HepG2 (cell line): ENCODE results near the gene MAP3K21. TPM values are rescaled to one million over a fixed set of nuclear protein-coding genes. Genes with fewer than 3 reads are reported as not detected.

Experiments
- ATAC-seq: fragments of 200-7000 bp; cut with Tn5 transposase; 3 replicates; pipeline ENCODE4 v1.9.1; 2020; ENCODE audit warnings: mild to moderate bottlenecking, moderate library complexity
- BruUV-seq: library from RNA; stranded (reverse); fragments of 400-500 nt; replicated peaks from 2 replicates; lab custom pipeline; 2021; lab: Mats Ljungman, UMichigan
- CTCF ChIA-PET: fragments of 300-600 bp; formaldehyde crosslinking; extraction: SDS; loops from one replicate; lab custom pipeline; 2021; ENCODE audit warnings: low total read pairs, inconsistent platforms, low intra/inter-chr PET ratio; lab: Yijun Ruan, JAX
- POLR2A ChIA-PET: fragments of 350-600 bp; sonication (Branson Sonifier 250); formaldehyde crosslinking; loops from one replicate; lab custom pipeline; 2020; ENCODE audit warnings: antibody characterized with exemption, inconsistent platforms; lab: Yijun Ruan, JAX
- DNase-seq: peaks from one replicate; pipeline ENCODE4 v3.0.0-alpha.2; 2015; ENCODE audit warnings: low spot score
- FAIRE-seq: peaks from 3 replicates; lab custom pipeline; 2011; peaks lifted over from hg19 to GRCh38; lab: Jason Lieb, UNC
- H2AFZ ChIP-seq: one replicate; pipeline ENCODE4 v1.6.1; 2011; ENCODE audit warnings: low read length, inconsistent platforms
- H3K27ac ChIP-seq: fragments of 300-600 bp; 3 replicates; pipeline ENCODE4 v1.8.0; 2011; ENCODE audit warnings: mixed run types, mild to moderate bottlenecking, mixed read lengths, low read length, inconsistent platforms; ENCODE audit not compliant: insufficient read depth; ENCODE audit errors: extremely low read length
- H3K27me3 ChIP-seq, 2 experiments: fragments of 200-600 bp in 1 of 2; 2 replicates in 1 of 2; 3 replicates in 1 of 2; pipeline versions ENCODE4 v1.6.0 to v1.8.0; 2011; ENCODE audit warnings: low read length in 2 of 2, mild to moderate bottlenecking in 2 of 2, moderate library complexity in 2 of 2, inconsistent platforms in 1 of 2; ENCODE audit not compliant: insufficient read depth in 2 of 2, control insufficient read depth in 1 of 2
- H3K36me3 ChIP-seq, 2 experiments: fragments of 200-600 bp in 1 of 2; replicated peaks in 1 of 2; 2 replicates in 1 of 2; 3 replicates in 1 of 2; pipeline versions ENCODE4 v1.5.1 to v1.8.0; 2011; ENCODE audit warnings: low read length in 2 of 2, inconsistent platforms in 1 of 2; ENCODE audit not compliant: insufficient read depth in 2 of 2, control insufficient read depth in 1 of 2
- H3K4me1 ChIP-seq: 2 replicates; pipeline ENCODE4 v1.5.1; 2012; ENCODE audit warnings: low read length, inconsistent platforms; ENCODE audit not compliant: insufficient read depth
- H3K4me2 ChIP-seq: 2 replicates; pipeline ENCODE4 v1.6.0; 2011; ENCODE audit warnings: low read depth, low read length, inconsistent platforms
- H3K4me3 ChIP-seq, 3 experiments: fragments of 200-600 bp in 1 of 3; sonication (generic), shearing (Covaris generic) in 1 of 3; replicated peaks in 1 of 3; 2 replicates each; pipeline ENCODE4 v1.5.1; 2011 to 2016; ENCODE audit warnings: low read length in 3 of 3, inconsistent platforms in 2 of 3, low read depth in 2 of 3, mild to moderate bottlenecking in 2 of 3, control low read depth in 1 of 3, mixed read lengths in 1 of 3; ENCODE audit not compliant: insufficient read depth in 1 of 3
- H3K79me2 ChIP-seq: one replicate; pipeline ENCODE4 v1.6.1; 2011; ENCODE audit warnings: low read length, inconsistent platforms; ENCODE audit not compliant: insufficient read depth
- H3K9ac ChIP-seq: 2 replicates; pipeline ENCODE4 v1.6.0; 2011; ENCODE audit warnings: mild to moderate bottlenecking, low read depth, low read length, inconsistent platforms; ENCODE audit not compliant: insufficient read depth
- H3K9me3 ChIP-seq: 2 replicates; pipeline ENCODE4 v1.5.1; 2012; ENCODE audit warnings: mild to moderate bottlenecking, low read length
- H4K20me1 ChIP-seq: 2 replicates; pipeline ENCODE4 v1.6.0; 2011; ENCODE audit warnings: inconsistent platforms, mild to moderate bottlenecking, low read length, moderate library complexity; ENCODE audit not compliant: insufficient read depth
- ARID5B ChIP-seq: IDR thresholded peaks from 2 replicates; pipeline ENCODE4 v1.4.0; 2020; ENCODE audit warnings: mild to moderate bottlenecking, missing genetic modification reagents
- BORCS8-MEF2B ChIP-seq: sonication (generic); formaldehyde crosslinking; IDR thresholded peaks from 2 replicates; pipeline ENCODE4 v1.8.0; 2022; ENCODE audit warnings: mild to moderate bottlenecking, missing genetic modification reagents
- CENPBD1 ChIP-seq: sonication (generic); formaldehyde crosslinking; IDR thresholded peaks from 2 replicates; pipeline ENCODE4 v1.8.0; 2022; ENCODE audit warnings: missing genetic modification reagents, low read depth, mild to moderate bottlenecking, borderline replicate concordance
- FOXO1 ChIP-seq: sonication (generic); formaldehyde crosslinking; IDR thresholded peaks from 2 replicates; pipeline ENCODE4 v1.4.0; 2020; ENCODE audit warnings: missing genetic modification reagents
- FOXP4 ChIP-seq: sonication (generic); formaldehyde crosslinking; IDR thresholded peaks from 2 replicates; pipeline ENCODE4 v1.4.0; 2020; ENCODE audit warnings: missing genetic modification reagents
- HOXA5 ChIP-seq: sonication (generic); formaldehyde crosslinking; IDR thresholded peaks from 2 replicates; pipeline ENCODE4 v1.4.0; 2020; ENCODE audit warnings: missing genetic modification reagents
- MIXL1 ChIP-seq: IDR thresholded peaks from 2 replicates; pipeline ENCODE4 v1.6.1; 2016
- REST ChIP-seq, 2 experiments: IDR thresholded peaks; 2 replicates each; pipeline ENCODE4 v1.6.1; 2011 to 2012; ENCODE audit warnings: low read length in 2 of 2, borderline replicate concordance in 1 of 2, low read depth in 1 of 2, mild to moderate bottlenecking in 1 of 2, moderate library complexity in 1 of 2
- ZFYVE20 ChIP-seq: sonication (generic); formaldehyde crosslinking; IDR thresholded peaks from 2 replicates; pipeline ENCODE4 v1.8.0; 2023; ENCODE audit warnings: low read depth, mild to moderate bottlenecking, moderate library complexity, missing genetic modification reagents, borderline replicate concordance
- WGBS: methylation state at CpG from one replicate; pipeline ENCODE4 v1.1.6; 2017; ENCODE audit warnings: low lambda C conversion rate; 5-methylcytosine and 5-hydroxymethylcytosine counted together
- in situ Hi-C: cut with HindIII; loops from 2 replicates; pipeline ENCODE4 v1.10.0; 2017; ENCODE audit warnings: low pct_unique_long_range_greater_than_20kb; ENCODE audit not compliant: extremely low pct_ligation_motif_present
- intact Hi-C: fragments of 100-400 bp; cut with micrococcal nuclease; formaldehyde crosslinking; loops from one replicate; pipeline ENCODE4 v1.10.0; 2022; ENCODE audit not compliant: unreplicated experiment
- polyA plus RNA-seq, 8 experiments: library from polyadenylated mRNA; depleted of rRNA in 3 of 8; stranded (reverse) in 7 of 8; unstranded in 1 of 8; fragments of >200 nt; fragmentation: Illumina TruSeq in 4 of 8; extraction: Trizol in 4 of 8; gene quantifications; 2 replicates each; pipeline versions ENCODE4 v1.2.1 to v1.2.3, GENCODE V29; 2011 to 2016; ENCODE audit warnings: low read depth in 4 of 8, missing spikeins in 1 of 8, mixed read lengths in 1 of 8; ENCODE audit not compliant: insufficient read depth in 1 of 8
- total RNA-seq, 5 experiments: library from RNA; depleted of rRNA; stranded (reverse); fragments of >200 nt; fragmentation: Illumina TruSeq; extraction: Trizol; gene quantifications; 2 replicates each; pipeline ENCODE4 v1.2.3, GENCODE V29; 2016; ENCODE audit warnings: low read depth in 1 of 5

The MAP3K21 gene
- total and polyA plus RNA-seq, 2 of the 13 experiments (the other 11 are each of a cell fraction or from before 2014, with no cell fraction given) = not detected

GRCh38 chr1:233364026-233364425 is 36.5 kb downstream of the MAP3K21 start:
- Histone ChIP-seq H3K4me2 (no peak overlapping the region), H4K20me1 (no peaks in the 10 kb centered on the region), H3K9ac (no peak overlapping the region), H3K79me2 (no peaks in the 10 kb centered on the region), H3K27ac (no peak overlapping the region), H3K4me1 (peaks cover 7% of the 10 kb centered on the region), H3K9me3 (no peaks in the 10 kb centered on the region), H2AFZ (no peak overlapping the region), H3K36me3 (no peaks in the 10 kb centered on the region), H3K27me3 (no peaks in the 10 kb centered on the region; a peak in 1 of 5 replicates), H3K4me3 (no peak overlapping the region)
- FAIRE-seq (no peak), ATAC-seq (no peak), DNase-seq (no peak)
- WGBS = 0% methylated on average over 1 of the region's 1 CpG
- BruUV-seq = no TSS peak
- ChIA-PET CTCF (no interaction called here), POLR2A (no interaction called here)
- in situ Hi-C loops = no loop called here
- intact Hi-C loops = no loop called here
- TF ChIP-seq MIXL1 (CRISPR knock-in tag) = no peak
- TF ChIP-seq CENPBD1 (CRISPR knock-in tag) = no peak
- TF ChIP-seq FOXP4 (CRISPR knock-in tag) = no peak
- no peak for TF ChIP-seq REST (IDR thresholded peaks at IDR 0.05; ENCODE audit: borderline replicate concordance in 1 of 2, low read depth in 1 of 2, low read length in 2 of 2)
- no peak for TF ChIP-seq BORCS8-MEF2B
- no peak for TF ChIP-seq ZFYVE20
- no peak for TF ChIP-seq HOXA5 (CRISPR knock-in tag)
- no peak for TF ChIP-seq ARID5B (CRISPR knock-in tag)
- no peak for TF ChIP-seq FOXO1 (CRISPR knock-in tag)
